Stimulated activated CD8-positive, alpha-beta memory T cell treated with anti-CD3 and anti-CD28 coated beads, Interleukin-4, amount 100 ng/mL, for 1 hour (primary cell): ENCODE data around the gene LEO1.
"Not testable (repeated sequence)": the region's sequence is repeated elsewhere in the genome, so short reads cannot be mapped to it uniquely, and the experiment has no call there.

Experiments used
- DNase-seq, 2 donors: peaks; one replicate each; pipeline ENCODE4 v3.0.0-alpha.2; 2020; ENCODE audit warnings: low read depth in 2 of 2, low spot score in 1 of 2

The LEO1 gene

DNA sequence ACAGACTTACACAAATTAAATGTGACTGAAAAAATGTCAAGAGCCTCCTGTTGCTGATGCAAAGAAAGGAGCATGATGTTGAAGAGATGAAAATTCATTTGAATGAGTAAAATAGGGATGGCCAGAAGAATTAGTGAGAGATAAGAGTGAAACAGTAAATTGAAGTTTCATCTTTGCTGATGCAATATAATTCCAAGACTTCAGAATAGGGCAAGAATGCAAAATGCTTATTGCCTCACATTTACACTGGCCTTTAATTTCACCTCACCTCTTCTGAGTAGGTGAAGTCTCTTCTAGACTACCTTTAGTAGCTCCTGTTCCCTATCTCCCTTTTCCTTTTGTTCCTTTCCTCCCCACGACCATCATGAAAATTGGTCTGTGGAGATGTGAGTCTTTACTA, 32.1 kb upstream of the LEO1 start:
- no peak for DNase-seq

GRCh38 chr15:52003089-52003488, 31.5 kb upstream of the LEO1 start:
- DNase-seq = not testable (repeated sequence)

- DNase-seq = no peak
Measured at GRCh38 chr15:52002351-52002750, 30.8 kb upstream of the LEO1 start.

- no peak for DNase-seq
Measured at GRCh38 chr15:51992953-51993352, 21.4 kb upstream of the LEO1 start.

GRCh38 chr15:51991141-51991540, 19.6 kb upstream of the LEO1 start:
- no peak for DNase-seq

DNA sequence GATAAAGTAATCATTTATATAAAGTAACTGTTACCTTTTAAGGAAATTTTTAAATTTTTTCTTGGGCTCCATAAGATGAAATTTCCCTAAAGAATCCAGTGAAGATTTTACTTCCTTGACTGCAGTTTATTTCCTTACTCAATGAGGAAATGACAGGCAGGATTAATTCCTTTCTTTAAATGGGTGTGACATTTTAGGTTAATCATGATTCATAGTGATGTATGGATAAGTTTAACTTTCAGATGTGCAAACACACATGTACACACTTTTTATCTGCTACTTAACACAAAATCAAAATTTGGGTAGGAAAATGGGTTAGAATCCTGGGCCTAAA, 11.2 kb upstream of the LEO1 start:
- DNase-seq = no peak

DNA sequence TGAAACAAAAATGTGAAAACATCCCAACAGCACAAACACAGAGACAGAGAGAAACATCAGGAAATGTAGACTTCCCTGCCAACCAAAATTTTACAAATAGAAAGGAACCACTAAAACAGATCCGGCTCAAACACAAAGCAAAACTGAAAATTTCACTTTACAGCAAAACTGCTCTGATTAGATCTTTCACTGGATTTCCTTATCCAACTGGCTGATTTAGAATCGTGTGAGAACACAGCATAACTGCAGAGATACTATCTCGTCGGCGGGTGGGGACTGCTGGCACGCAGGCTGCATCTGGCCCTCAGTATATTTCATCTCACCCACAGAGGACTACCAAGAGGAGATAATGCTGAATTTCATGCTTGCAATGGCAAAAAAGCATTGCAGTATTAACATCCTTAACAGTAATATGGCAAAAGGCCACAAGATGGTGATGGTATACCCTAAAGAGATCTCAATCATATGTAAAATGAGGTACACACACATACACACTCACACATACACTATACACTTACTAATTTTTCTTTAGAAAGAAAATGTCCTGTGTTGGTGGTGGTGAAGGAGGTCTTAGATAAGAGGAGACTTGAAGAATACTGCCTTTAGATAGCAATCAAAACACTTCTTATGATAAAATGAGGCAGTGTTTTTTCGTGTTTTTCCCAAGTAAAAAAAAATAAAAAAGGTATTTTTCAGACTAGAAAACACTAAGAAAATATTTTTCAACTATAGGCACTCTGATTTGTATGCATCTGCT, 10.6 kb upstream of the LEO1 start:
- no peak for DNase-seq

GRCh38 chr15:51973775-51974174, 2.2 kb upstream of the LEO1 start:
- no peak for DNase-seq

- no peak for DNase-seq
Measured at GRCh38 chr15:51973220-51973619, 1.6 kb upstream of the LEO1 start.

DNA sequence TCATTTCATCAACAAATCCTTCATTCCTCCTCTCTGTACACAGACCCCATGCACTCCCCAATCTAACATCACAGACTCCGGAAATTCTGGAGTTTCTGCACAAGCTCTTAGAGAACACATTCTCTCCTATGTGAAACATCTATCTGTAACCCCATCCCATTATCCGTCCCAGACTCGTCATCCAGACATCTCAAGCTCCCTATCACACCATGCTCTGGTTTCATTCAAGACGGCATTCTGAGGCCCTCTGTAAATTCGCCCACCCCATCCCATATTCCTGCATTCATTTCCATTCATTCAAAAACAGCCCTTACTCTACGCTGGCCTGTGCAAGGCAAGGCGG, 575 bp downstream of the LEO1 start:
- DNase-seq = no peak

GRCh38 chr15:51970132-51970817, 1.3 kb downstream of the LEO1 start:
- no peak for DNase-seq

DNA sequence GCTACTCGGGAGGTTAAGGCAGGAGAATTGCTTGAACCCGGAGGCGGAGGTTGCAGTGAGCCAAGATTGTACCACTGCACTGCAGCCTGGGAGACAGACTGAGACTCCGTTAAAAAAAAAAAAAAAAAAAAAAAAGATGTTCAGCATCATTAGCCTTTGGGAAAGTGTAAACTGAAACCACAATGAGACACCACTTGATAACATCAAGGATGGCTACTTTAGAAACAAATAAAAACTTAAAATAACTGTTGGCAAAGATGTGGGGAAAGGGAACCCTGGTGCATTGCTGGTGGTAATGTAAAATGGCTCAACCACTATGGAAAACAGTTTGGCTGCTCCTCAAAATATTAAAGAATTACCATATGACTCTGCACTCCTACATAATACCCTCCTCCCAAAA, 1.9 kb downstream of the LEO1 start:
- DNase-seq = no peak

GRCh38 chr15:51967583-51967982, 4.0 kb downstream of the LEO1 start:
- DNase-seq = no peak

DNA sequence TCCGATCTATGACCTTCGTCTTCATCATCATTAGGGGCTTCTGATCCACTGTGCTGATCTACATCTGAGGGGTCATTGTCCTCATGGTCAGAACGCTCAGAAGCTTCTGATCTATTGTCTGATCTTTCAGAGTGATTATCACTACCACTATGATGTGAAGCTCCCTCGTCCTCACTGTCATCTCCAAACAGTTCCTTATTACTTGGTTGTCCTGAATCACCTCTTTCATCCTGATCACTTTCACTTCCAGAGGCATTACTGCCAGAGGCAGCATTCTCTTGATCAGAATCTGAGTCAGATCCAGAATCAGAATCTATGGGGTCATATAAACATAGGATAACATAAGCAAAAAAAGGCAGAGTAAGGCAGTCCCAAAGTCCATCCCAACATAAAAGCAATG, 5.4 kb downstream of the LEO1 start:
- no peak for DNase-seq

DNA sequence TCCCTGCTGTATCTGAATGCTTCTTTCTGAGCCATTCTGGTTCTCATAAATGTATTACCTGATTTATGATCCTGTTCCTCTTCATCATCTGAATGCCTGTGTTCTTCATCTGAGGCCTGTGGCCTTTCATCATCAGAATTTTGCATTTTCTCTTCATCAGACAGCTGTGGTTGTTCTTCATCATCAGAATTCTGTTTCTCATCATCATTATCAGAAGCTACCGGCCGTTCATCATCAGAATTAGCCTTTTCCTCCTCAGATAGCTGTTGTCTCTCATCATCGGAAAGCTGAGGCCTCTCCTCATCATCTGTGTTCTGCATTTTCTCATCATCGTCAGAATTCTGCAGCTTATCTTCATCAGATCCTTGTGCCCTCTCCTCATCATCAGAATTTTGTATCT, 5.9 kb downstream of the LEO1 start:
- DNase-seq = no peak

DNA sequence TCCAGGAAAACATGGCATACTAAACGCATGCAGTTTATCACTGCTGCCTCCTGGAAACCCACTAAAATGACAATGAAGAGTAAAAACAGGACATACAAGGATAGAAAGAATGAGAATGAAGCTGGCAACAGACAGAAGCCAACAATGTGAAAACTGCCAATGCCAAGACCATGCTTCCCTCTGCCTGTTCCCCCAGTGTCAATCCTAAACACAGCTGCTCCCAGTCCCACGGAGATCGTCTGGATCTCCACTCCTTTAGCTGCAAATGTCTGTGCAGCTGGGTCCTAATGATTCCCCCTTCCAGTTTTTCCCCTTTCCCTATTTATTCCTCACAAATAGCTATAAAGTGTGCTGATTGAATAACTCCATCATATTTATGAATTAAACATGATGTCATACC, 16.1 kb downstream of the LEO1 start:
- no peak for DNase-seq

GRCh38 chr15:51952805-51953204, 18.8 kb downstream of the LEO1 start:
- no peak for DNase-seq

DNA sequence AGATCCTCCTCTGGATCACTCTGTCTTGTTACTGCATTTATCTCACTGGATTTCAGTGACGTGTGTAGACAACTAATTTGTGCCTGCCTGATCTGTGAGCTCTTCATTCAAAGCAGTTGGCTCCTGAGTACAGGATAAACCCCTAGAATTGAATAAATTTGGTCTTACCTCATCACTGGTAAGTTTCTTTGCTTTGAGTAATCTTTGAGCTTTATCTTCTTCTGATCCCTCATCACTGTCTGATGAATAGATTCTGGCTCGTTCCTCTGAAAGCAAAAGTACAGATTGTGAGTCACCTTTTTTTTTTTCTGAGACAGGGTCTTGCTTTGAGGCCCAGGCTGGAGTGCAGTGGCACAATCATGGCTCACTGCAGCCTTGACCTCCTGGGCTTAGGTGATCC, 24.5 kb downstream of the LEO1 start:
- DNase-seq = no peak

- no peak for DNase-seq
Measured at GRCh38 chr15:51939216-51939615, 32.4 kb downstream of the LEO1 start.

DNA sequence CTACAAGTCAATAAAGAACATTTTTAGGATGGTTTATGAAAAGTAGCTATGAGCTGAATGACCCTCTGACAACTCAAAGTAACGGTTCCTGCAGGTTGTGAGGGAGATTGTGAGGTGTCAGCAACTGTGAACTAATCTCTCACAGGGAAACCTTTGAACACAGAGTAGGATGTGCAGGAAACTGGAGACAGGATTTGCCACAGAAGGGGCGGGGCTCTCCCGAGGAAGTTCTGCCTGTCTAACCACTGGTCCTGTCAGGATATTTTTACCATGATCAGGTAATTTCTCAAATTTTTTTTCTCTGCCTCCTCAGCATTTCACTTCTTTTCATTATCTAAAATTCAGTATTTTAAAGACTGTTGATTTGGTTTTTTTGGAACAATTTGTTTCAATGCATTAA, 33.3 kb downstream of the LEO1 start:
- DNase-seq = no peak

DNA sequence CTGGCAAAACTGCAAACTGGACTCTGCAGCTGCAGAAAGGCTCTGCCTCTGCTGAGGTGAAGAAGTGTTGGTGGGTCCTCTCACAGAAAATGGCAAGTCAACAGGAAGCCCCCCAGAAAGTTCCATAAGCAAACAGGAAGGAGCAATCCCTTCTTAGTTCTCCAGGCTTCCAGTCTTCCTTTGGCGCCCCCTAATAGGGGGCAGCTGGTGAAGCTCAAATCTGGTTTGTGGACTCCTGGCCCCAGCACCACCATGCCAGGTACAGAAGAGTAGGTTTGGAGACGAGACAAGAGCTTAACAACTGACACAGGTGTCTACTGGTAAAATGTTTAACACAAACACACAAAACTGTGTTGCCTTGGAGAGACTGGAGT, 35.5 kb downstream of the LEO1 start:
- DNase-seq = no peak

- no peak for DNase-seq
Measured at GRCh38 chr15:51935466-51936104, 36.0 kb downstream of the LEO1 start.

DNA sequence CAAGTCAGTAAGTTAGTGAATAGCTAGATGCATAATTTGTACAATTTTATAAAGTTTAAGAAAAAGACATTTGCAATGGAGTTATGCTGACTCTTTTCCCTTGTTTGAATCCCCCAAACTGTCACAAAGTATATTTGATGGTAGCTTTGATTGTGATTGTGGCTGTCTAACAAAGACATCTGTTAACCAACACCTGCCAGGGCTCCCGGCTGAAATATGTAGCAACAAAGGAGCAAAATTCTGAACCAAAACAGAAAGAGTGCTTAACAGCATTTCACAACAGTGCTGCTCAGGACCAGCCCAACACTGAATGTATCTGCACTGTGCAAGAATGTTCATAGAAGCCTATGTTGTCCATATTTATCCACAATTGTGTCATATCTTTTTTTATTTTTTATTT, 39.4 kb downstream of the LEO1 start:
- no peak for DNase-seq
